Thyroid gland (tissue), 4 donors: ENCODE data around the gene ESM1. TPM values are rescaled to one million over a fixed set of nuclear protein-coding genes. Genes with fewer than 3 reads are reported as not detected.

ENCODE experiments used
- DNase-seq, 2 donors: peaks; one replicate each; pipeline ENCODE4 v3.0.0-alpha.2; 2019
- H3K27ac ChIP-seq, 3 donors: fragments of 200-600 bp; sonication (generic); 1 replicate in 2 of 3; 2 replicates in 1 of 3; pipeline ENCODE4 v1.5.1; 2016 to 2019; ENCODE audit warnings: mild to moderate bottlenecking in 1 of 3, moderate library complexity in 1 of 3
- H3K27me3 ChIP-seq: fragments of 200-600 bp; sonication (generic); one replicate; pipeline ENCODE4 v1.5.1; 2019
- H3K36me3 ChIP-seq, 2 donors: fragments of 200-600 bp; sonication (generic); one replicate each; pipeline ENCODE4 v1.5.1; 2016 to 2019
- H3K4me1 ChIP-seq, 2 donors: fragments of 200-600 bp; sonication (generic); one replicate each; pipeline ENCODE4 v1.5.1; 2017 to 2019
- H3K4me3 ChIP-seq, 3 donors: fragments of 200-600 bp; sonication (generic); replicated peaks in 1 of 3; 1 replicate in 2 of 3; 2 replicates in 1 of 3; pipeline ENCODE4 v1.5.1; 2016; ENCODE audit warnings: mild to moderate bottlenecking in 1 of 3
- H3K9me3 ChIP-seq: fragments of 200-600 bp; sonication (generic); one replicate; pipeline ENCODE4 v1.5.1; 2017
- POLR2A ChIP-seq, 2 donors: fragments of 450-650 bp; IDR thresholded peaks; one replicate each; pipeline ENCODE4 v1.6.1; 2017; ENCODE audit warnings: antibody characterized with exemption in 2 of 2, mild to moderate bottlenecking in 2 of 2, moderate library complexity in 1 of 2
- WGBS, 2 donors: methylation state at CpG; one replicate each; pipeline ENCODE4 v1.1.5; 2017; 5-methylcytosine and 5-hydroxymethylcytosine counted together
- intact Hi-C: fragments of 100-400 bp; cut with DNase I; formaldehyde crosslinking; loops from one replicate; pipeline ENCODE4 v1.15.1; 2023
- total RNA-seq, 4 donors: library from RNA; depleted of rRNA; stranded (reverse); fragments of >200 nt; gene quantifications; one replicate each; pipeline ENCODE4 v1.2.3, GENCODE V29; 2016
- TF ChIP-seq, protein P1 (sequence below), 6 experiments: fragments of 200-600 bp in 3 of 6; fragments of 450-650 bp in 3 of 6; sonication (generic) in 3 of 6; IDR thresholded peaks; one replicate each; pipeline ENCODE4 v1.5.1; 2016 to 2019; ENCODE audit warnings: antibody characterized with exemption in 6 of 6, mild to moderate bottlenecking in 2 of 6, inconsistent platforms in 1 of 6, moderate library complexity in 1 of 6

The ESM1 gene
- total RNA-seq, 4 donors from 2014 or later: 0.40 to 2.3 TPM; not detected in 2

DNA sequence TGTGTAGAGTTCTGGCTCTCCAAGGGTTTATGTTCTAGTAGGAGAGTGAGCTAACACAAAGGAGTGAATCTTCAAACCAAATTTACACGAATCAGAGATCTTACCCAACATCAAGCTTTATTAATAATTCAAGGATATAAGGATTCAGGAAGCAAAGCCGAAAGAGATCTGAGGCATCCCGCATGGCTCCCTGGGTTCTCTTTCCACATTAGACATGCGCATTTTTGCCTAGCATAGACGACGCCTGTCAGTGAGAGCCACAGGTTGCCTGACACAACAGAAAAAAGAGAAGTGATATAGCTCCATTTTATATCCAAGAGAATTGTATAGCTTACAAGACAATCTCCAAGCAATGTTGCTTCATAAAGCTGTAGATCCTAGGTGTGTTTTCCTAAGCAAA is 52.6 kb downstream of the ESM1 start:
- Histone ChIP-seq H3K36me3 (no peaks in the 10 kb centered on the region), H3K4me1 (no peaks in the 10 kb centered on the region), H3K27me3 (no peaks in the 10 kb centered on the region), H3K27ac (no peak overlapping the region), H3K9me3 (no peaks in the 10 kb centered on the region), H3K4me3 (no peak overlapping the region)
- DNase-seq: no peak
- WGBS, 2 donors: 71 to 78% methylated on average over 6 of the region's 6 CpGs
- no peak for TF ChIP-seq POLR2A (IDR thresholded peaks at IDR 0.05)
- TF ChIP-seq, protein P1, sequence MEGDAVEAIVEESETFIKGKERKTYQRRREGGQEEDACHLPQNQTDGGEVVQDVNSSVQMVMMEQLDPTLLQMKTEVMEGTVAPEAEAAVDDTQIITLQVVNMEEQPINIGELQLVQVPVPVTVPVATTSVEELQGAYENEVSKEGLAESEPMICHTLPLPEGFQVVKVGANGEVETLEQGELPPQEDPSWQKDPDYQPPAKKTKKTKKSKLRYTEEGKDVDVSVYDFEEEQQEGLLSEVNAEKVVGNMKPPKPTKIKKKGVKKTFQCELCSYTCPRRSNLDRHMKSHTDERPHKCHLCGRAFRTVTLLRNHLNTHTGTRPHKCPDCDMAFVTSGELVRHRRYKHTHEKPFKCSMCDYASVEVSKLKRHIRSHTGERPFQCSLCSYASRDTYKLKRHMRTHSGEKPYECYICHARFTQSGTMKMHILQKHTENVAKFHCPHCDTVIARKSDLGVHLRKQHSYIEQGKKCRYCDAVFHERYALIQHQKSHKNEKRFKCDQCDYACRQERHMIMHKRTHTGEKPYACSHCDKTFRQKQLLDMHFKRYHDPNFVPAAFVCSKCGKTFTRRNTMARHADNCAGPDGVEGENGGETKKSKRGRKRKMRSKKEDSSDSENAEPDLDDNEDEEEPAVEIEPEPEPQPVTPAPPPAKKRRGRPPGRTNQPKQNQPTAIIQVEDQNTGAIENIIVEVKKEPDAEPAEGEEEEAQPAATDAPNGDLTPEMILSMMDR (IDR thresholded peaks at IDR 0.05): no peak
- intact Hi-C loops: no loop called here

DNA sequence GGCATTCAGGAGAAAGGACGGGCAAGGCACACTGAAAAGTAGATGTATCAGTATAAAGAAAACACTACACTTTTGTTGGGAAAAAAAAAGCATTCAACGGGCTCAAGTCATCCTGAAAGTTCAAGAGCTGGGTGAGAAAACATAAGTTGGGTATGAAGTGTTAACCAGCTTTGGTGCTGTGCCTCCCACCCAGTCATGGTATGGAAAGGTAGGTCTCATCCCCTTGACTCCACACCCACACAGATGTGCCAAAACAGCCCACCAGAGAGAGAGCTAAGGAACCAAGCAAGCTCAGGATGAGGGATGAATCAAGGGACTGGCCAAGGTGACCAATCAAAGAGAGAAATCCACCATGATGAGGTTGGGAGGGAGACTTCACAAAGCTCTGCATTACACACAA is 54.7 kb downstream of the ESM1 start:
- intact Hi-C loops: no loop called here
- TF ChIP-seq, protein P1 (IDR thresholded peaks at IDR 0.05): no peak
- WGBS, 2 donors: 41 to 54% methylated on average over 2 of the region's 2 CpGs
- Histone ChIP-seq H3K4me3 (no peak overlapping the region), H3K27ac (no peak overlapping the region), H3K27me3 (no peaks in the 10 kb centered on the region), H3K36me3 (no peaks in the 10 kb centered on the region), H3K9me3 (no peaks in the 10 kb centered on the region), H3K4me1 (no peaks in the 10 kb centered on the region)
- DNase-seq: no peak

Other genes starting within 250 kb of the ESM1 start
- 1 to 10 TPM in 1 of 4 donors, under 1 TPM in 2, not detected in 1; 0.45 to 1.6 (median 0.49) TPM for gene GZMK, start 38.7 kb upstream of the ESM1 start, total RNA-seq
- gene GZMA, start 117.1 kb upstream of the ESM1 start, total RNA-seq: 1 to 10 TPM in 1 of 4 donors, not detected in 3; 1.9 TPM
- gene GPX8, start 174.6 kb upstream of the ESM1 start, total RNA-seq: 10 to 100 TPM; 34.0 to 44.0 (median 36.8) TPM
- not detected for gene CDC20B, start 187.6 kb upstream of the ESM1 start, total RNA-seq
- gene MCIDAS, start 241.7 kb upstream of the ESM1 start, total RNA-seq: 1 to 10 TPM in 3 of 4 donors, under 1 TPM in 1; 0.71 to 2.7 (median 2.5) TPM
- 10 to 100 TPM in 3 of 4 donors, 1 to 10 TPM in 1; 9.7 to 14.7 (median 11.7) TPM for gene CCNO, start 248.0 kb upstream of the ESM1 start, total RNA-seq